ENCODE data around the gene SCD5. TPM values are rescaled to one million over a fixed set of nuclear protein-coding genes. Genes with fewer than 3 reads are reported as not detected.
A peak's percentile ranks its signal among the peaks of the same experiment; 100 is the strongest.

The SCD5 gene
- total RNA-seq, 2 donors from 2014 or later: 7.3 to 18.5 TPM

GRCh38 chr4:82754513-82755165 is 44.0 kb downstream of the SCD5 start:
- DNase-seq (ENCODE audit: low spot score) (no peak), ATAC-seq (ENCODE audit: insufficient number of reproducible peaks, low FRiP score, low read depth) (no peak)
- H3K27me3 ChIP-seq (replicated peaks; ENCODE audit: insufficient read depth): no peaks in the 10 kb centered on the region
- TF ChIP-seq, protein P1, sequence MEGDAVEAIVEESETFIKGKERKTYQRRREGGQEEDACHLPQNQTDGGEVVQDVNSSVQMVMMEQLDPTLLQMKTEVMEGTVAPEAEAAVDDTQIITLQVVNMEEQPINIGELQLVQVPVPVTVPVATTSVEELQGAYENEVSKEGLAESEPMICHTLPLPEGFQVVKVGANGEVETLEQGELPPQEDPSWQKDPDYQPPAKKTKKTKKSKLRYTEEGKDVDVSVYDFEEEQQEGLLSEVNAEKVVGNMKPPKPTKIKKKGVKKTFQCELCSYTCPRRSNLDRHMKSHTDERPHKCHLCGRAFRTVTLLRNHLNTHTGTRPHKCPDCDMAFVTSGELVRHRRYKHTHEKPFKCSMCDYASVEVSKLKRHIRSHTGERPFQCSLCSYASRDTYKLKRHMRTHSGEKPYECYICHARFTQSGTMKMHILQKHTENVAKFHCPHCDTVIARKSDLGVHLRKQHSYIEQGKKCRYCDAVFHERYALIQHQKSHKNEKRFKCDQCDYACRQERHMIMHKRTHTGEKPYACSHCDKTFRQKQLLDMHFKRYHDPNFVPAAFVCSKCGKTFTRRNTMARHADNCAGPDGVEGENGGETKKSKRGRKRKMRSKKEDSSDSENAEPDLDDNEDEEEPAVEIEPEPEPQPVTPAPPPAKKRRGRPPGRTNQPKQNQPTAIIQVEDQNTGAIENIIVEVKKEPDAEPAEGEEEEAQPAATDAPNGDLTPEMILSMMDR (IDR thresholded peaks at IDR 0.05): no peak
- no peaks in the 10 kb centered on the region for H3K36me3 ChIP-seq
- H3K4me3 ChIP-seq: no peak overlapping the region
- H3K27ac ChIP-seq: peak overlapping the region; percentile 54 to 57
- peaks cover 3 to 20% of the 10 kb centered on the region in 2 donors for H3K4me1 ChIP-seq (ENCODE audit: control insufficient read depth in 1 of 2, low read depth in 2 of 2)
- H3K9me3 ChIP-seq: no peaks in the 10 kb centered on the region

DNA sequence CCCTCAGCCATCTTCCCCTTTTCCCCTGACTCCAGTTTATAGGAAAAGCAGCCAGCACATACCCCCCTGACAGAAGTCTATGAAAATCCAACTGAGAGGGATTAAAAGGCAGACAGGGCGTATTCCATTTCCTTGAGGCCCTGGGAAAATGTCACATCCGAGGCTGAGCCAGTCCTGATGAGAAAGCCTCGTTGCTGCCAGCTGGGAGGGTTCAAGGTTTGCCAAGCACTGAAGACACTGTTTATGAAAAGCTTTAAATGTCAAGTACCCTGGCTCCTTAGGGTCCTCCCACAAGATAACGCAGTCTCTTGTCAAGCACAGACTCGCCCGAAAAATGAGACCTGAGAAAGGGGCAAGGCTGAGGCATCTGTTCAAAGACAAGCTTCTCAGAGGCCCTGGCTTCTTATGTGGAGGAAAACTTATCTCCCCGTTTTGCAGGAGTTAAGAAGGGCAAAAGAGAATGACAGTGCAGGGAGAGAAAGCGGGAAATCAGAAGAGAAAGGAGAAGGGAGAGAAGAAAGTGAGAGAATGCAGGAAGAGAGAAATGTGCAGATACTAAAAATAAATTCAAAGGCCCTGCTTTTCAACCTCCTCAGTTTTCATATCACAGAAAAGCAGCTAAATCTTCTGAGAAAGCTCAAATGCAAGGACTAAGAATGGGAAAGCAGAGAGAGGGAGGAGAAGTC is 44.7 kb downstream of the SCD5 start:
- Histone ChIP-seq H3K27ac (peak overlapping the region; percentile 54 to 57), H3K27me3 (replicated peaks; ENCODE audit: insufficient read depth) (no peaks in the 10 kb centered on the region), H3K9me3 (no peaks in the 10 kb centered on the region), H3K4me3 (no peak overlapping the region), H3K4me1 (ENCODE audit: control insufficient read depth in 1 of 2, low read depth in 2 of 2) (peaks cover 3 to 20% of the 10 kb centered on the region in 2 donors), H3K36me3 (no peaks in the 10 kb centered on the region)
- TF ChIP-seq, protein P1 (IDR thresholded peaks at IDR 0.05): no peak
- ATAC-seq (ENCODE audit: insufficient number of reproducible peaks, low FRiP score, low read depth): peak; percentile 26
- DNase-seq (ENCODE audit: low spot score): no peak

DNA sequence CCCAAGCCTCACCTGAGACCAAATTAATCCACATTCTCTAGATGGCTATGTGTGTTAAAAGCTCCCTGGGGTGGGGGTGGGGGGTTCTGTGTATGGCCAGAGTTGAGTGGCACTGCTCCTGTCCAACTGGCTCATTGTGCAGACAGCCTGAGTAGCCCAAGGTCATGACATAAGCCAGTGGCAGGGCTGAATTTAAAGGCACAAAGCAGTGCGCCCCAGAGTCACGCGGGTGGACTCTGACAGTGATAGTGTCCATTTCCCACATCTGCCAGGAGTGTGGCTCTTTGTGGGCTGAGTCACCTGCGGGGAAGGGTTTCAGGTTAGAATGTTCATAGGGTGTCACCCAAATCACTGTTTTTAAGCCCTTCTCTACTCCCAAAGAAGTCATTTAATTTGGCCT is 45.4 kb downstream of the SCD5 start:
- no peak for DNase-seq (ENCODE audit: low spot score)
- peak overlapping the region; percentile 54 to 57 for H3K27ac ChIP-seq
- no peaks in the 10 kb centered on the region for H3K36me3 ChIP-seq
- TF ChIP-seq, protein P1 (IDR thresholded peaks at IDR 0.05): no peak
- no peaks in the 10 kb centered on the region for H3K9me3 ChIP-seq
- no peak overlapping the region for H3K4me3 ChIP-seq
- peaks cover 3 to 20% of the 10 kb centered on the region in 2 donors for H3K4me1 ChIP-seq (ENCODE audit: control insufficient read depth in 1 of 2, low read depth in 2 of 2)
- no peaks in the 10 kb centered on the region for H3K27me3 ChIP-seq (replicated peaks; ENCODE audit: insufficient read depth)
- ATAC-seq (ENCODE audit: insufficient number of reproducible peaks, low FRiP score, low read depth): no peak

- TF ChIP-seq, protein P1 (IDR thresholded peaks at IDR 0.05): no peak
- H3K9me3 ChIP-seq: no peaks in the 10 kb centered on the region
- no peaks in the 10 kb centered on the region for H3K27me3 ChIP-seq (replicated peaks; ENCODE audit: insufficient read depth)
- no peak overlapping the region for H3K27ac ChIP-seq
- H3K4me3 ChIP-seq: no peak overlapping the region
- peaks cover 3 to 11% of the 10 kb centered on the region in 2 donors for H3K4me1 ChIP-seq (ENCODE audit: control insufficient read depth in 1 of 2, low read depth in 2 of 2)
- DNase-seq (ENCODE audit: low spot score) (no peak), ATAC-seq (ENCODE audit: insufficient number of reproducible peaks, low FRiP score, low read depth) (no peak)
- H3K36me3 ChIP-seq: no peaks in the 10 kb centered on the region
Measured at GRCh38 chr4:82748810-82749470, 49.7 kb downstream of the SCD5 start.

Measured in thoracic aorta (tissue), 2 donors.